B cell (primary cell): ENCODE measurements around the gene YJEFN3. TPM values are rescaled to one million over a fixed set of nuclear protein-coding genes. Genes with fewer than 3 reads are reported as not detected.

Experiments used
- ATAC-seq: fragments of 200-7000 bp; cut with Tn5 transposase; one replicate; pipeline ENCODE4 v1.10.0; 2021; ENCODE audit warnings: low read depth, mild to moderate bottlenecking, moderate number of reproducible peaks, moderate library complexity
- CTCF ChIA-PET: fragments of 350-600 bp; sonication (Branson Sonifier 250); formaldehyde crosslinking; loops from one replicate; lab custom pipeline; 2021; ENCODE audit warnings: antibody characterized with exemption, inconsistent platforms; lab: Charles Lee
- POLR2A ChIA-PET: fragments of 350-600 bp; sonication (Branson Sonifier 250); formaldehyde crosslinking; loops from one replicate; lab custom pipeline; 2021; ENCODE audit warnings: antibody characterized with exemption; lab: Charles Lee
- DNase-seq: peaks from one replicate; pipeline ENCODE4 v3.0.0; 2013
- H2AFZ ChIP-seq: 2 replicates; pipeline ENCODE4 v1.6.1; 2012; ENCODE audit warnings: mild to moderate bottlenecking, low read depth, low read length; ENCODE audit not compliant: insufficient read depth, poor library complexity, severe bottlenecking
- H3K27ac ChIP-seq, 2 donors: 1 replicate in 1 of 2; 2 replicates in 1 of 2; pipeline ENCODE4 v1.5.1; 2012 to 2013; ENCODE audit warnings: low read length in 2 of 2, mild to moderate bottlenecking in 2 of 2, moderate library complexity in 1 of 2
- H3K27me3 ChIP-seq, 4 experiments: fragments of 200-600 bp in 1 of 4; sonication (generic) in 1 of 4; replicated peaks in 1 of 4; 1 replicate in 2 of 4; 2 replicates in 2 of 4; pipeline versions ENCODE4 v1.6.1 to v1.7.0; 2013 to 2016; ENCODE audit warnings: low read length in 3 of 4, mild to moderate bottlenecking in 2 of 4, mixed read lengths in 1 of 4, moderate library complexity in 1 of 4; ENCODE audit not compliant: insufficient read depth in 4 of 4, control insufficient read depth in 3 of 4; ENCODE audit errors: control extremely low read depth in 1 of 4
- H3K36me3 ChIP-seq, 2 experiments: replicated peaks in 1 of 2; 1 replicate in 1 of 2; 2 replicates in 1 of 2; pipeline versions ENCODE4 v1.6.1 to v1.7.1; 2013; ENCODE audit warnings: low read length in 1 of 2; ENCODE audit not compliant: insufficient read depth in 2 of 2, control insufficient read depth in 1 of 2; ENCODE audit errors: control extremely low read depth in 1 of 2, extremely low read depth in 1 of 2
- H3K4me1 ChIP-seq, 2 donors: fragments of 200-600 bp in 1 of 2; sonication (generic) in 1 of 2; 1 replicate in 1 of 2; 2 replicates in 1 of 2; pipeline versions ENCODE4 v1.5.1 to v1.6.1; 2013 to 2017; ENCODE audit warnings: low read length in 2 of 2; ENCODE audit not compliant: control insufficient read depth in 2 of 2, insufficient read depth in 2 of 2
- H3K4me2 ChIP-seq: replicated peaks from 2 replicates; pipeline ENCODE3; 2012; ENCODE audit warnings: mild to moderate bottlenecking, low read depth, low read length; ENCODE audit not compliant: poor library complexity, severe bottlenecking
- H3K4me3 ChIP-seq, 5 experiments: fragments of 200-600 bp in 1 of 5; sonication (generic) in 1 of 5; 1 replicate in 3 of 5; 2 replicates in 2 of 5; pipeline versions ENCODE4 v1.5.1 to v1.7.0; 2011 to 2016; ENCODE audit warnings: low read length in 4 of 5, mild to moderate bottlenecking in 4 of 5, low read depth in 2 of 5, control low read depth in 1 of 5, moderate library complexity in 1 of 5; ENCODE audit not compliant: insufficient read depth in 1 of 5; ENCODE audit errors: control extremely low read depth in 1 of 5, extremely low read depth in 1 of 5
- H3K79me2 ChIP-seq: fragments of 200-600 bp; sonication (generic); one replicate; pipeline ENCODE4 v1.6.0; 2016; ENCODE audit warnings: low read length; ENCODE audit not compliant: control insufficient read depth, insufficient read depth
- H3K9ac ChIP-seq: fragments of 200-600 bp; sonication (generic); 2 replicates; pipeline ENCODE4 v1.6.1; 2017; ENCODE audit warnings: mild to moderate bottlenecking, low read length, moderate library complexity
- H3K9me3 ChIP-seq, 3 donors: one replicate each; pipeline versions ENCODE4 v1.6.1 to v1.7.1; 2013; ENCODE audit warnings: low read length in 2 of 3; ENCODE audit not compliant: control insufficient read depth in 2 of 3, insufficient read depth in 1 of 3; ENCODE audit errors: control extremely low read depth in 1 of 3
- H4K20me1 ChIP-seq: 2 replicates; pipeline ENCODE4 v1.6.0; 2012; ENCODE audit warnings: mild to moderate bottlenecking, low read length; ENCODE audit not compliant: insufficient read depth, control insufficient read depth, poor library complexity, severe bottlenecking
- H3K27ac Mint-ChIP-seq: one replicate; pipeline ENCODE4 v1.8.0; 2021; ENCODE audit warnings: mixed read lengths
- H3K27me3 Mint-ChIP-seq: one replicate; pipeline ENCODE4 v1.8.0; 2021; ENCODE audit warnings: mixed read lengths
- H3K4me1 Mint-ChIP-seq: one replicate; pipeline ENCODE4 v1.8.0; 2021; ENCODE audit warnings: mixed read lengths
- H3K4me3 Mint-ChIP-seq: one replicate; pipeline ENCODE4 v1.8.0; 2021; ENCODE audit warnings: mixed read lengths
- H3K9me3 Mint-ChIP-seq: one replicate; pipeline ENCODE4 v1.8.0; 2022; ENCODE audit warnings: mixed read lengths; ENCODE audit not compliant: insufficient read depth
- CTCF ChIP-seq: fragments of 200-600 bp; IDR thresholded peaks from one replicate; pipeline ENCODE4 v1.8.0; 2022; ENCODE audit warnings: antibody characterized with exemption, mild to moderate bottlenecking
- EZH2 ChIP-seq: IDR thresholded peaks from 2 replicates; pipeline ENCODE4 v1.6.1; 2012; ENCODE audit warnings: borderline replicate concordance, low read depth, mild to moderate bottlenecking, moderate library complexity, low read length; ENCODE audit not compliant: insufficient read depth, poor library complexity, severe bottlenecking
- WGBS: methylation state at CpG from one replicate; pipeline ENCODE4 v1.1.5; 2013; ENCODE audit warnings: missing lambda C conversion rate; ENCODE audit not compliant: insufficient coverage; 5-methylcytosine and 5-hydroxymethylcytosine counted together
- intact Hi-C: fragments of 100-400 bp; cut with micrococcal nuclease; formaldehyde crosslinking; loops from one replicate; pipeline ENCODE4 v1.10.0; 2022
- polyA plus RNA-seq: library from polyadenylated mRNA; depleted of rRNA; stranded (reverse); fragments of >200 nt; gene quantifications from 2 replicates; pipeline ENCODE4 v1.2.3, GENCODE V29; 2012
- total RNA-seq, 2 donors: library from RNA; stranded (reverse); fragments of 120-200 nt in 1 of 2; gene quantifications; 1 replicate in 1 of 2; 2 replicates in 1 of 2; pipeline versions ENCODE4 v1.2.3 to v1.2.4, GENCODE V29; 2013 to 2022

The YJEFN3 gene
- total and polyA plus RNA-seq, 2 donors (not counting 1 experiment from before 2014, with no cell fraction given): 7.1 to 8.8 TPM

- no peak overlapping the region for H3K4me3 ChIP-seq
- no peaks in the 10 kb centered on the region for H3K27me3 ChIP-seq
- H3K9ac ChIP-seq: no peak overlapping the region
- ChIA-PET CTCF (no interaction called here), POLR2A (no interaction called here)
- no peaks in the 10 kb centered on the region for H3K79me2 ChIP-seq
- no peak overlapping the region for H3K27ac ChIP-seq
- H2AFZ ChIP-seq: no peak overlapping the region
- ATAC-seq (no peak), DNase-seq (no peak)
- no peaks in the 10 kb centered on the region for H3K9me3 Mint-ChIP-seq
- H3K9me3 ChIP-seq: peaks cover 0 to 14% (median 0%) of the 10 kb centered on the region in 3 donors
- intact Hi-C loops: no loop called here
- WGBS: 92% methylated on average over 14 of the region's 17 CpGs
- H3K4me2 ChIP-seq: no peak overlapping the region
- no peaks in the 10 kb centered on the region for H3K36me3 ChIP-seq
- H3K4me3 Mint-ChIP-seq: no peak overlapping the region
- no peaks in the 10 kb centered on the region for H3K4me1 ChIP-seq
- no peaks in the 10 kb centered on the region for H4K20me1 ChIP-seq
- TF ChIP-seq EZH2 (no peak), CTCF (no peak)
- no peaks in the 10 kb centered on the region for H3K4me1 Mint-ChIP-seq
- H3K27me3 Mint-ChIP-seq: no peaks in the 10 kb centered on the region
- H3K27ac Mint-ChIP-seq: no peak overlapping the region
Measured at GRCh38 chr19:19562665-19563347, 34.1 kb downstream of the YJEFN3 start.

GRCh38 chr19:19563348-19563848 lies 34.7 kb downstream of the YJEFN3 start:
- Histone ChIP-seq H3K27ac (no peak overlapping the region), H3K27me3 (no peaks in the 10 kb centered on the region), H3K9ac (no peak overlapping the region), H3K4me3 (no peak overlapping the region), H3K4me1 (no peaks in the 10 kb centered on the region), H3K79me2 (no peaks in the 10 kb centered on the region), H4K20me1 (no peaks in the 10 kb centered on the region), H3K9me3 (peaks cover 0 to 14% (median 0%) of the 10 kb centered on the region in 3 donors), H3K4me2 (no peak overlapping the region), H3K36me3 (no peaks in the 10 kb centered on the region), H2AFZ (no peak overlapping the region)
- Mint-ChIP-seq H3K4me3 (no peak overlapping the region), H3K9me3 (no peaks in the 10 kb centered on the region), H3K4me1 (no peaks in the 10 kb centered on the region), H3K27ac (no peak overlapping the region), H3K27me3 (no peaks in the 10 kb centered on the region)
- ATAC-seq: no peak
- ChIA-PET POLR2A (no interaction called here), CTCF (no interaction called here)
- 100% methylated on average over 11 of the region's 17 CpGs for WGBS
- no peak for TF ChIP-seq EZH2
- TF ChIP-seq CTCF: no peak
- DNase-seq: no peak
- intact Hi-C loops: no loop called here
